IPS DF 19.7 (cell line): ENCODE data around the gene ITGA1.
"Not testable (repeated sequence)": the region's sequence is repeated elsewhere in the genome, so short reads cannot be mapped to it uniquely, and the experiment has no call there.

ENCODE experiments used
- DNase-seq: peaks from one replicate; pipeline ENCODE4 v3.0.0-alpha.2; 2013; ENCODE audit warnings: low read depth, low spot score

Gene ITGA1

DNA sequence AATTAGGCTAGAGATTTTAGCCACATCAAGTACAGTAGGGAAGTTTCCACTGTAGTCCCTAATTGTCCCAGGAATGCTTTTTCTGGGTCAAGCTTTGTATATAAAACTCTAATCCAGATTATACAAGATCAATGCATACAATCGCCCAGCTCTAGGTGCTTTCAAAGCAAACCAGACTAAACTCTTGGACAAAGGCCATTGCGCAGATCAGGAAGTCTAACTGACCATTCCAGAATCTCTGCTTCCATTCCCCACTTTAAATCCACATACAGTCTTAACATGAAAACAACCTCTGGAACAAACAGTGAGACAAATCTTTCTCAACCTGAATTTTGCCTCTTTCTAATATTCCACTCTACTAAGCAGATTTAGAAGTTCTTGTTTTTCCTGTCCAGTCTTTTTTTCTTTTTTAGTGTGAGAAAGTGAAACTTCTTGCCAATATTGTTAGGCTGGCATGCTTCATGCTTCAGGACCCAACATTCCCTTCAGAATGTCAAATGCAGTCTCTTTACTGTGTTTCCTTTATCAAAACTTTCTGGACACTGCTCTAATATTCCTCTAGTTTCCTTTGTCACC lies 76.1 kb downstream of the ITGA1 start:
- DNase-seq = no peak

DNA sequence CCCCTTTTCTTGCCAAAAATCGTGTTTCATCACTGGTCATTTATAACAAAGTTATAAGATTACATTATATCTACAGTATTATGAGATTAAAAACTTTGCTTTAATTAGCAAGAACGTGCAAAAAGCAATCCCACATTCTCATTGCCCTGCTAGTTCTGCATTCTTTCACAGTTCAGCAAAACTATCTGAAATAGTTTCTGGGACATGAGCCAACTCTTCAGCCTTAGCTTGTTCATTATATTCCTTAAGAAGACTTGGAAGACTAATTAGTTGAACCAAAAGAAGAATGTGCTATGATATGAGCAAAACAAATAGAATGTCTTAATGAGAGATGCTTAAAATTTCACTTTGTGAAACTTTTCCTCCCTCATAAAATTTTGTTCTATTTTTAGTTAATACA lies 76.7 kb downstream of the ITGA1 start:
- no peak for DNase-seq

DNA sequence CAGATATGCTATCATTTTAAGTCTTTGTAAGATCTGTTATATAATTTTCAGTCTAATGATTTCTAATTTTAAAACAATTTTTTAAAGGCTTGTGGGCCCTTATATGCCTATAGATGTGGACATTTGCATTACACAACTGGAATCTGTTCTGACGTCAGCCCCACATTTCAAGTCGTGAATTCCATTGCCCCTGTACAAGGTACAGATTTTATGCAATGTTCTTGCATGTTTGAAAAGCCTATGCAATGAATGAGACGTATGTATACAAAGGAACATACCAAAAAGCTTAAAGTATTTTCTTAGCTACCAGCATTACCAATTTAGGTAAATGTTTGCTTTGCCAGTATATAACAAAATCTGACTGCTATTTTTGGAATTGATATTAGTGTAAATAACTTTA lies 77.2 kb downstream of the ITGA1 start:
- DNase-seq = no peak

DNA sequence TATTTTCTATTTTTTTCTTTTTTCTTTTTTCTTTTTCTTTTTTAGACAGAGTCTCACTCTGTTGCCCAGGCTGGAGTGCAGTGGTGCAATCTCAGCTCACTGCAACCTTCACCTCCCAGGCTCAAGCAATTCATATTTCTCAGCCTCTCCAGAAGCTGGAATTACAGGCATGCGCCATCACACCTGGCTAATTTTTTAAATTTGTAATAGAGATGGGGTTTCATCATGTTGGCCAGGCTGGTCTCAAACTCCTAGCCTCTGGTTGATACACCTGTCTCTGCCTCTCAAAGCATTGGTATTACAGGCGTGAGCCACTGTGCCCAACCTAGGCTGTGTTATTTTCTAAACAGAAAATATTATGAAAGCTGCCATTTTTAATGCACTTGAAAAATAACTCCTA lies 78.3 kb downstream of the ITGA1 start:
- DNase-seq = not testable (repeated sequence)

DNA sequence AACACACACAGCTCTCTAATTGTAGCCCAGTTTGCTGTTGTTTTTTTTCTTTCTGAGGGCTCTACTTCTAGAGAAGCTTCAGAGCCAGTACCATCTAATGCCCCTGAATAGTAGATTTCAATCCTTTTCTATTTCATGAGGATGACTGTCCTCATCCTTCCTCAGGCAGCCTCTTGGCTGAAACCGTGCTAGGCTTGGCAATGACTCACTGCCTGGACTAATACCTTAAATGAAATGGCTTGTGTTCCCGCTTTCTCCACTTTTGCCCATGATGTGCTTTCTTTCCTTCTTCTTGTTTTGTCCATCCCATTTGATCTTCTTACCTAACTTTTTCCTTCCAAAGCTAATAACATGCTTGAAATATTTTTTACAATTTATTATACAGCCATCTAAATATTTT lies 80.1 kb downstream of the ITGA1 start:
- DNase-seq = no peak

DNA sequence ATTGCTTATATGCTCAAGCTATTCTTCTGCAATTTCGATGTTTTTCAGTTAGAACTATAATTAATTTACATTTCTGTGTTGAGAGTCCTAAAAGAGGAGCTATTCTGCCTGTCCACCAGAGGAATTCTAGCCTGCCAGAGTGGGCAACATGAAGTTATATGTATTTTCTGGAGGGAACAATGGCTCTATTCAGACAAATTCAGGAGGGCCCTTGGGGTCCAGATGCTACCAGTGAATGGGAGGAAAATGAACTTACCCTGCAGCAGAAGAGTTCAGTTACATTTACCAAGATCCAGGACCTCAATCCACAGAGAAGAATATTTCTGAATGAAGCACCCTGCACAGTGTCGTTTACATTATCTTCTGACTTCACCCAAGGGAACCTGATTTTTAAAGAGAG lies 80.7 kb downstream of the ITGA1 start:
- no peak for DNase-seq

DNA sequence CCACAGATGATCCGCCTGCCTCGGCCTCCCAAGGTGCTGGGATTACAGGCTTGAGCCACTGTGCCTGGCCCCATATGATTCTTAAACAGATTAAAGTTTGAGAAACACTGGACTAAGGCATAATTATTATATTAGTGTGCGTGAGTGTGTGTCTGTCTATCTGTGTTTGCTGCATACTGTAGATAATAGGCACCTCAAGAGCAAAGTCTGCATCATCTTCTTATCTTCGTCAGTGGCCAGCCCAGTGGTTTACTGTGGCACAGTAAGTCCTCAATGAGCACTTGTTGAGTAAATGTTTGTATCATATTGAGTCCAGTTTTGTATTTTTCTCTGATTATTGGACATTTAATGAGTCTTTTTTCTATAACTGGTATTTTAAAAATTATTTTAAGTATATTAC lies 81.7 kb downstream of the ITGA1 start:
- DNase-seq = no peak

DNA sequence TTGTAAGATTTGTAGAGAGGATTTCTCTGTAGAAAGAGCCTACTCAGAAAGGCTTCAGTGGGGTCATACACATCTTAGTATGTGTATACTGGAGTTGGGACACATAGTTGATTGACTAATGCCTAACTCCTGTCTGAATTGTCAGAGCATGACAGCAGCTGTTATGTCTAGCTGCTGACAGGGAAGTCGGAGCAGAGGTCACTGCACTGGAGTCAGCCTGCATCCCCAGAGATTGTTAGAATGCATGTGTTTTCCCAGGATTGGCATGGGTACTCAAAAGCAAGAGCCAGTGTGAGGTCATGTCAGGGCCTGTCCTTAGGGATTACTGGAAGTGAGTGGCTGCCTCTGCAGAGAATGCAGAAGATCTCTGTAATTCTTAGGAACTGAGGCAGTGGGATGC lies 82.7 kb downstream of the ITGA1 start:
- no peak for DNase-seq

DNA sequence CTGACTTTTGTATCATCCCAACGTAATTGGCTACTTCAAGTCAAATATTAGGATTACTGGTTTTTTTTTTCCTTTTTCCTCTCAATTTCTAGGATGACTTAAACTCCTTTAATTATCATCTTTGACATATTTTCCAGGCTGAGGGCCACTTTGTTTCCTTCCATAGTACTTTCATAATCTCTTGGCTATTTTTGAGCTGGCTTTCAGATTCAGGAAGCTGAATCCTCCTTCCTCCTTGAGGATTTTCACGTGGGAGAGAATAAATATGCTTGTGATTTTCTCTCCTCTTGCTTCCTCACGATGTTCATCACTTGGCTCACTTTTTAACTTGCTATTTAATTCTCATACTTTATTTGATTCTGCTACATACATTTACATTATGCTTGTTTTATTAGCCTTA lies 88.1 kb downstream of the ITGA1 start:
- DNase-seq = no peak

DNA sequence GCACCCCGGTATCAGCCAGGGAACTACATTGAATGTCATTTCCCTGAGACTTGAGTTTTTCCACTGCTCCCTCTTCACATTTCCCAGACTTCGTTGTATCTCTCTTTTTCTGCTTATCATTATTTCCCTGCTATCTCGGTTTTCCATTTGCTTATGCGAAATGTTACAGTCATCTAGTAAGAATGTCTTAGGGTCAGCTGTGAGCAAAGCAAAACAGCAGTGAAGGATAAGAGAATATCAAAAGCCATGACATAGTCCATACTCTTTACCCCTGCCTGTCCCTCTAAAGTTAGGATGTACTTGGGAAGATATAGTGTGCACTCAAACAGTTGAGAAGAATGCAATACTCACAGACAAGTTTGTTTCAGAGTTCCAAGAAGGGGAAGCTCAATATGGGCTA lies 88.7 kb downstream of the ITGA1 start:
- no peak for DNase-seq

DNA sequence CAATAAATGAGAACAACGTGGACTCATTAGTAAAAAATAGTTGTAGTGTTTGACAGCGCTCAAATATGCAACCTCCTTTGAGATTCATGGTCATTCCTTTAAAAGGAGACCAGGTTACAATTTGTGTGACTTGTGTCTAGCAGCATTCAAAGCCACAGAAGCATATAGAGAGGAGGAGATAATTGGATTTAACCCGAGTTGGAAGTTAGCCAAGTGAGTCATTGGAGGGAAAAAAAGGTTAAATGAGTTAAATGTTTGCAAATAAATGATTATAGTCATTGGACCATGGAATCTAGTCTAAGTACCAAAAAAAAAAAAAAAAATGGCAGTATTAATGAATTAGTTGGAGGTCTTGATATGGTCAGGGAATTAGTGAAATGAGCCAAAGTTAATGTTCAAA lies 90.9 kb downstream of the ITGA1 start:
- DNase-seq = no peak

DNA sequence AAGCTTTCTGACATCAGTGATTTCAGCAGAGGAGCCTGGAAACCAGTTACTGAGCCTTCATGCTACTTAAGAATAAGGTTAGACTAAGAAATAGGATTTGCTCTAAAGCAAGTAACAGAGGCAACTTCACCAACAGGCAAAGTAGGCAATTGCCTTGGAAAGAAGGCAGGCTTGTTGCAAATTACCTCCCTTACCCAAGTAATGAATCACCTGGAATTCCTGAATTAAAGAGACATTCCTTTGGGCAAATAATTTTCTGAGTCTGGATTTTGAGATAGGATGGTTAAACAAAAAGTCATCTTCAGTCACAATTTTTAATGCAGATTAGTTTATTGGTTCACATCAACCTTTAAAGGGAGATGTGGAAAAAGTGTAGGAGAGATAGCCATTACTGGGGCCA lies 92.8 kb downstream of the ITGA1 start:
- DNase-seq = no peak

DNA sequence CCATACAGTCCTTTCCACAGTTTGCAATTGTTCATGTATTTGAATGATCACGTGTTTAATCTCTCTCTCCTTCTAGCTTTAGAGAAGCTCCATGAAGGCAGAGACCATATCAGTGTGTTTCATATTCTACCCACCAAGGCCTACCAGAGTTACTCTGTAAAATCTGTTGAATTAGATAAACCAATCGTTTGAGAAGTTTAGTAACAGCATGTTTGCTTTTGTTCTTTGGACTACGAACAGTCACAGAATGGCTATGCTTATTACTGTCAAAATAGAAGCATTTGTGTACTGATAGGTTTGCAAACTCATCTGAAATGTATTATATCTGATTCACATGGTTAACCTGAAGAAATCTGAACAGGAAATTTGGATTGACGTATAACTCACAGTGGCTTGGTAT lies 93.8 kb downstream of the ITGA1 start:
- DNase-seq = no peak

DNA sequence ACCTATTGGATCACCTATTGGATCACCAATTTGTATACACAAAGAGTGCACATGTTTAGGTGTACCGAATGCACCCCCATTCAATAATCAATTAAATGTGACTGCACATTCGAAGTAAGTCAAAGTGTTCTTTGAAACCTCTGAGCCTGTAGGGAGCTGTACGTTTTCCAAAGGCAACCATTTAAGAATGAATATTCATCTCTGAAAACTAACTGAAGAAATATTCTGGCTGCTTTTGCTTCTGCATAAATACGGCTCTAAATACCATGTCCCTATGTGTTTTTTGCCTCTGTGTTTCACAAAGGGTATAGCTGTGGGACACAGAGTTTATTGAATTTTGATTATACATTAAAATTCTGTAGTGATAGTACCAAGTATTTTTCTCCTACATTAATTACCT lies 95.4 kb downstream of the ITGA1 start:
- no peak for DNase-seq

DNA sequence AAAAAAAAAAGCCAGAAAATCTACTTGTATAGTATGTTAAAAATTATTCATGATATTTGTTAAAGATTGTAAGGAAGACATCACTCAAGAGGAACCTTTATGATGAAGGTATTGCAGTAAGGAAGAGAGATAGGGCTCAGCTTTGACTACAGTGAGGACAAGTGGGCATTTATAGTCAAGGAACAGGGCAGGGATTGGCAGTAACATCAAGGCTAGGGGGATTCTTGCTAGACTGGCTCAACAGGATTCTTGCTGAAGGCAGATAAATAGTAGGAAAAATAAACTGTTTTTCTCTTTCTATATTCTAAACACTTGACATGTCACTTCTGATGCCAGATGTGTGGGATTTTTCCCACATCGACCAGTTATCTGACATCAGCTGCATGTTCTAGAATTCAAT lies 96.7 kb downstream of the ITGA1 start:
- no peak for DNase-seq

DNA sequence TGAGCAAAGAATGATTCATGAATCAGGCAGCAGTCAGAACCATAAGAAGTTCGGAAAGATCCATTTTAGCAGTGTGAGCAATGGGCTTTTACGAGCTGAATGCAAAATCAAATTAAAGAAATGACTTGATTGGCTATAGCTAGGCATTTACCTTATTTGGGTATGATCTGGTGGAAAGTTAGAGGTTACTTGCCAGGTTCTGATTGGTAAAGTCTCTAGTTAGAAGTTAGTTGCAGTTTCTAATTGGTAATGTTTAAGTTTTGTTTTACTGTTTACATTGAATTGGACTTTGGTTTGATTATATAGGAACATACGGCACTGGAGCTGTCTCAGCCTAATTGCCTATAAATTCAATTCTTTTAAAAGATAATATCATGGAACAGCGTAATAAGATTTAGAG lies 97.9 kb downstream of the ITGA1 start:
- DNase-seq = no peak

DNA sequence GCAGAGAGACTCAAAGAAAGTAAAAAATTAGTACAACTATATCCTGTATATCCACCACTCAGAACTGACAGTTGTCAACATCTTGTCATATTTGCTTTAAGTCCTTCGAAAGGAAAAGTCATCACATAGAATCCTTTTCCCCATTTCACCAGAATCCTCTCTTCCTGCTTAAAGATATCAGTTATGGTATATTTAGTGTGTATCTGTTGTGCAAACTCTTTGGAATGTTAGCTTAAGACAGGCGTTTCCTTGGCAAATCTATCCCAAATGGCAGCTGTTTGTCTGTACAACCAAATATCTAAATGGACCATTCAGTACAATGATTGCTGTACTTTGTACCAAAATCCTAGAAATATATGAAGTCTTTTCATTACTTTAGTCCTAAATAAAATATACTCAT lies 98.5 kb downstream of the ITGA1 start:
- DNase-seq = no peak

DNA sequence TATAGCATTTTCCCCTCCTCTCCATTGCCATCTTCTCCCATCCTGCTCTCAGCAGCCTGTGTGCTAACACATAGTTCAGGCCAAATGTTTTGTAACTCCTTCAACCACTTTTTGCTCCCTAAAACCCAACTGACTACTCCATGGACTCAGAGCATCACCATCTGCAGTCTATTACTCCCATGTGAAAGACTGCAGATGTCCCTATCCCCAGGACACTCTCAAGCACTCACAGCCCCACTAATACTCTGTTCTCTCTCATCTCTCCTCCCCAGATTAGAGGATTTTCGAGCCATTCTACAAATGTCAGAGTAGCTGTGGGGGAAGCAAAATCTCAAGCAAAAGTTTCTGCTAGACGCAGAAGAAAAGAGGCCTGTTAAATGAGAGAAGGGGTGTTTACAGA lies 99.3 kb downstream of the ITGA1 start:
- DNase-seq = no peak

DNA sequence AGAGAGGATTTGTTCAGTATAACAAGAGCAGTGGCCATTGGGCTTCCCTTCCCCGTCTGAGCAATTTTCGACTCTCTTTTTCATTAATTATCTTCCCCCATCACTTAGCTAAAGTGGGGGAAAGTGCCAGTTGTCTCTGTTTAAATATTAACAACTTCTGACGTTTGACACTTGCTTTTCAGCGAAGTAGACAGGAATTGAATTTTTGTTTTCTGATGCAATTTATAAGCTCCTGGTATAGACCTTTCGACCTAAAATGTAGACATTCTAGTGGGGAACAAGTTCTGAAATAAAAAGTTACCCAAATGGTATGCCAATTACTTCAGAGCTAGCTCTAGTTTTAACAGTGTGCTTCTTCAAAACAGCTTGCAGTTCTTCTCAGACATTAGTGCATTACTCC lies 100.6 kb downstream of the ITGA1 start:
- no peak for DNase-seq

DNA sequence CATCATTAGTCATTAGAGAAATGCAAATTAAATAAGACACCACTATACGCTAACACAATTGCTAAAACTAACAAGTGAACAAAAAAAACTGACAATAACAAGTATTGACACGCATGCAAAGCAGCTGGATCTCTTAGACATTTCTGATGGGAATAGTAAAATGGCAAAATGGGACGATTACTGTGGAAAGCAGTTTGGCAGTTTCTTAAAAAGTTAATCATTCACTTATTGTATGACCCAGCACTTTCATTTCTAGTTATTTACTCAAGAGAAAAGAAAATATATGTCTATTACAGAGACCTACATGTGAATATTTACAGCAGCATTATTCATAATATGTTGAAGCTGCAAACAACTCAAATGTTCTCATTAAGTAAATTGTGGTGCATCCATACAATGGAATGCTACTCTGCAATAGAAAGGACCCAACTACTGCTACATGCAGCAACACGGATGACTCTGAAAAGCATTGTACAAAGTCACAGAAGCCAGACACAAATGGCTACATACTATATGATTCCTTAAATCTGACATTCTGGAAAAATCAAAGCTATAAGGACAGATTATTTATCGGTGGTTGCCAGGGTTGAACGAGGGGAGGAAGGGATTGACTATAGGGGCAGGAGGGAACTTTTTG lies 104.6 kb downstream of the ITGA1 start:
- DNase-seq = no peak

DNA sequence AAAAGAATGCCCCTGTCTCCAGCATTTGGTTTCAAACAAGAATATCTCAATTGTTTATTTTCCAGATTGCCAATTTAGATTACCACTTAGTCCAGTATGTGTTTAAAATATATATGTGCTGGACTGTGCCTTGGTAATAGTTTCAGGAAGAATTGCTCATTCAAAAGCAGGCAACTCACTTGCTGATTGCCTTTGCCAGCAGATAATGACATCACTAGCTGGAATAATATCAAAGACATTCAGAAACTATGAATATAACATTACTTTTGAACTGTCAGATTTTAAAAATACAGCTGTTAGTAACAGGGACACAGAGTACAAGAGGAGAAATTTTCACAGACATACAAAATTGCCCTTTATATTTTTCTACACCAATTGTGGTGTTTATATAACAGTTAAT lies 105.4 kb downstream of the ITGA1 start:
- DNase-seq = no peak

DNA sequence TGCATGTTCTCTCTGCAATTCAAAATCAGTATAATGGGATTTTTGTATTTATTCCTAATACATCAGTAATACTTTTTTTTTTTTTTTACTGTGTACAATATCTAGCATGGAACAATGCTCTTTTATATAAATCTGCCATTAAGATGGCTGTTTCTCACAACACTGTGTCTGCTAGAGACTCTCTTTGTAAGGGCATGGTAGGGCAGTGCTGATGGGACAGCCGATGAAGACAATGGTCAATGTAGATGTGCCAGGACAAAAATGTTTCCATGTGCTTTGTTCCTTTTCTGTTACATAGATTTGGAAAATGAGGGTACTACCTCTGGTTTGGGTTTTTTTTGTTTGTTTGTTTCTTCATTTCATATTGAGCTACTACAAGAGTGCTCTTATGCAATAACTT lies 106.1 kb downstream of the ITGA1 start:
- no peak for DNase-seq

DNA sequence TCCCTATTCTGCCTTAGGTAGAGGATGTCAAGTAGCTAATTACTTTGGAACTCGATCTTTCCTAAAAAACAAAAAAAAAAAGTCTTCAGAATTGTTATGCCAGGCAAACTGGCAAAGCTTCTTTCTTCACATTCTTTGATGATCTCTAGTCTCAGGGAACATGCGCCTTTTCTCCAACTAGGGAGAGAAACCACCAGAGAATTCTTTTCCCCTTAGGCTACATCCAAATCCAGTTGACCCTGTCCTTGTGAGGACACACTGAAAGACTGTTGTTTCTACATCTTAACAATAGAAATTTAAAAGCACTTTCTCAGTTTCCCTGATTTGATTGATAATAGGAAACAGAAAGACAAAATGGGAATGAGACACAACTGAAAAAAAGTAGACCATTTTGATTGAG lies 106.7 kb downstream of the ITGA1 start:
- DNase-seq = no peak

DNA sequence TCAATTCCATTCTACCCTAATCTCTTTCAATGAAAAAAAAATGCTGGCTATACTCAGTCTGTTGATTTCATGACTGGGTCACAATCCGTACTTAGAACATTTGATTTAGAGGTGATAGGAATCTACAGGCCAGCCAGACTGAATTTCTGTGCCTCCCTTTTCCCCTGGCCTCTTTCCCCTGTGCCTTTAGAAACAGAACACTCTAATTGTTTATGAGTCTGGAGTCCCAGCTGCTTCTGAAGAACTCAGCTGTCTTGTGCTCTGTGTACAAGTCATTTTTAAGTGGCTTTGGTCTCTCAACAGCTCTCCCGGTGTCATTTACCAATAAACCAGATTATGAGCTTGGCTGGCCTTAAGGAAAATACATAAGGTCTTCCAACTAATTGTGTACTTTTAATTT lies 107.4 kb downstream of the ITGA1 start:
- DNase-seq = no peak
